Kidney (tissue), 14 donors: Measurements from ENCODE around the gene ACER3. TPM values are rescaled to one million over a fixed set of nuclear protein-coding genes. Genes with fewer than 3 reads are reported as not detected.

Experiments used
- DNase-seq, 5 donors: peaks; one replicate each; pipeline ENCODE4 v3.0.0-alpha.2; 2013 to 2020
- FAIRE-seq: peaks from 2 replicates; lab custom pipeline; 2012; peaks lifted over from hg19 to GRCh38; lab: Jason Lieb, UNC
- H3K27ac ChIP-seq, 2 donors: one replicate each; pipeline ENCODE4 v1.7.0; 2013; ENCODE audit warnings: low read depth in 2 of 2, low read length in 2 of 2, inconsistent platforms in 1 of 2
- H3K27me3 ChIP-seq: one replicate; pipeline ENCODE4 v1.7.1; 2013; ENCODE audit warnings: low read length, inconsistent platforms; ENCODE audit not compliant: control insufficient read depth, insufficient read depth
- H3K36me3 ChIP-seq, 3 donors: one replicate each; pipeline versions ENCODE4 v1.7.0 to v1.7.1; 2013; ENCODE audit warnings: low read length in 3 of 3, control low read depth in 1 of 3, inconsistent platforms in 1 of 3; ENCODE audit not compliant: insufficient read depth in 3 of 3, control insufficient read depth in 2 of 3
- H3K4me1 ChIP-seq, 3 donors: one replicate each; pipeline versions ENCODE4 v1.7.0 to v1.7.1; 2013; ENCODE audit warnings: low read length in 3 of 3, inconsistent platforms in 1 of 3, low read depth in 1 of 3; ENCODE audit not compliant: control insufficient read depth in 2 of 3, insufficient read depth in 2 of 3
- H3K4me3 ChIP-seq, 3 donors: one replicate each; pipeline versions ENCODE4 v1.7.0 to v1.8.1; 2013; ENCODE audit warnings: low read length in 3 of 3, control low read depth in 1 of 3, inconsistent platforms in 1 of 3
- H3K9ac ChIP-seq, 3 donors: one replicate each; pipeline versions ENCODE4 v1.7.0 to v1.7.1; 2013; ENCODE audit warnings: low read length in 3 of 3, control low read depth in 1 of 3, inconsistent platforms in 1 of 3
- H3K9me3 ChIP-seq, 3 donors: one replicate each; pipeline versions ENCODE4 v1.7.0 to v1.7.1; 2013; ENCODE audit warnings: low read length in 3 of 3, control low read depth in 1 of 3, inconsistent platforms in 1 of 3; ENCODE audit not compliant: control insufficient read depth in 2 of 3, insufficient read depth in 1 of 3
- CTCF ChIP-seq: IDR thresholded peaks from 3 replicates; pipeline ENCODE4 v1.5.1; 2012; ENCODE audit warnings: mild to moderate bottlenecking, moderate library complexity, borderline replicate concordance; ENCODE audit not compliant: insufficient read depth; ENCODE audit errors: extremely low read depth
- intact Hi-C: fragments of 100-400 bp; cut with DNase I; formaldehyde crosslinking; loops from one replicate; pipeline ENCODE4 v1.11.1; 2022
- polyA plus RNA-seq: library from polyadenylated mRNA; stranded (reverse); fragments of 350-450 nt; fragmentation: Illumina TruSeq; extraction: RNeasy Lipid Tissue Mini Kit (QIAGEN cat#74804); gene quantifications from one replicate; pipeline ENCODE4 v1.2.3, GENCODE V29; 2014; ENCODE audit warnings: low read depth, low replicate concordance; ENCODE audit not compliant: insufficient read depth
- total RNA-seq: library from RNA; stranded (reverse); fragmentation: NEBNext Ultra II Directional; extraction: Animal tissue kit (Norgen Biotek cat#: 25700); gene quantifications from one replicate; pipeline ENCODE4 v1.2.1, GENCODE V29; 2021
- donor health status: control.
- donor health status: control.
- donor health status: control.
- donor health status: control.
- donor health status: control.
- donor health status: DM: yes; HTN: yes; CAD: no.
- donor health status: Normal renal cell carcinoma (clear cell type).

Gene ACER3
- total and polyA plus RNA-seq, 2 donors from 2014 or later = 5.9 to 35.3 TPM

- H3K36me3 ChIP-seq = no peaks in the 10 kb centered on the region
- DNase-seq (no peak), FAIRE-seq (no peak)
- intact Hi-C loops = no loop called here
- no peak overlapping the region for H3K4me3 ChIP-seq
- TF ChIP-seq CTCF = no peak
- H3K27ac ChIP-seq = no peak overlapping the region
- no peaks in the 10 kb centered on the region for H3K4me1 ChIP-seq
- H3K9me3 ChIP-seq = peaks cover 0 to 4% (median 0%) of the 10 kb centered on the region in 3 donors
- no peaks in the 10 kb centered on the region for H3K27me3 ChIP-seq
- no peak overlapping the region for H3K9ac ChIP-seq
These were observed 85.5 kb downstream of the ACER3 start for GRCh38 chr11:76946223-76946622.

GRCh38 chr11:76947190-76947589 lies 86.5 kb downstream of the ACER3 start:
- Histone ChIP-seq H3K4me3 (no peak overlapping the region), H3K27me3 (no peaks in the 10 kb centered on the region), H3K9me3 (peaks cover 0 to 4% (median 0%) of the 10 kb centered on the region in 3 donors), H3K9ac (no peak overlapping the region), H3K27ac (no peak overlapping the region), H3K4me1 (no peaks in the 10 kb centered on the region), H3K36me3 (no peaks in the 10 kb centered on the region)
- no peak for TF ChIP-seq CTCF
- DNase-seq (no peak), FAIRE-seq (no peak)
- intact Hi-C loops = no loop called here

GRCh38 chr11:76947800-76948199 lies 87.1 kb downstream of the ACER3 start:
- DNase-seq (no peak), FAIRE-seq (no peak)
- H3K27ac ChIP-seq = no peak overlapping the region
- H3K36me3 ChIP-seq = no peaks in the 10 kb centered on the region
- no peak overlapping the region for H3K4me3 ChIP-seq
- TF ChIP-seq CTCF = no peak
- intact Hi-C loops = no loop called here
- H3K27me3 ChIP-seq = no peaks in the 10 kb centered on the region
- H3K9me3 ChIP-seq = peaks cover 0 to 4% (median 0%) of the 10 kb centered on the region in 3 donors
- no peak overlapping the region for H3K9ac ChIP-seq
- no peaks in the 10 kb centered on the region for H3K4me1 ChIP-seq

DNA sequence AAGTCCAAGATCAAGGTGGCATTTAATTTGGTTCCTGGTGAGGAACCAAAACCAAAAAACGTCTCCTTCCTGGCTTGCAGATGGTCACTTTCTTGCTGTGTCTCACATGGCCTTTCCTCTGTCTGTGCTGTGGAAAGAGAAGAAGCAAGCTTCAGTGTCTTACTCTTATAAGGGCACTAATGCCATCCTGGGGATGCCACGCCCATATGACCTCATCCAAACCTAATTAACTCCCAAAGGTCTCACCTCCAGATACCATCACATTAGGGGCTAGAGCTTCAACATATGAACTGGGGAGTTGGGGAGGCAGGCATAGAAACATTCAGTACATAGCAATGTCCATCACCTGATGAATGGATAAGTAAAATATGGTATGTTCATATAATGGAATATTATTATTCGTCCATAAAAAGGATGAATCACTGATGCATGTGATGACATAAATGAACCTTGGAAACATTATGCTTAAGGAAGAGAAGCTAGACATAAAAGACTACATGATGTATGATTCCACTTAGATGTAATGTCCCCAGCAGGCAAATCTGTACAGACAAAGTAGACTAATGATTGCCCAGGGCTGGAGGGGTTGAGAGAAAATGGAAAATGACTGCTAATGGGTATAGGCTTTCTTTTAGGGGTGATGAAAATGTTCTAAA lies 94.9 kb downstream of the ACER3 start:
- no peak for FAIRE-seq
- Histone ChIP-seq H3K4me1 (no peaks in the 10 kb centered on the region), H3K27me3 (no peaks in the 10 kb centered on the region), H3K9ac (no peak overlapping the region), H3K27ac (no peak overlapping the region), H3K36me3 (peaks cover 0 to 3% (median 0%) of the 10 kb centered on the region in 3 donors), H3K4me3 (no peak overlapping the region), H3K9me3 (no peaks in the 10 kb centered on the region)
- no peak for DNase-seq
- TF ChIP-seq CTCF = no peak
- intact Hi-C loops = no loop called here
